Kidney (tissue), 14 donors: Measurements from ENCODE around the gene METTL2B. TPM values are rescaled to one million over a fixed set of nuclear protein-coding genes. Genes with fewer than 3 reads are reported as not detected.

Experiments
- DNase-seq, 5 donors: peaks; one replicate each; pipeline ENCODE4 v3.0.0-alpha.2; 2013 to 2020
- FAIRE-seq: peaks from 2 replicates; lab custom pipeline; 2012; peaks lifted over from hg19 to GRCh38; lab: Jason Lieb, UNC
- H3K27ac ChIP-seq, 2 donors: one replicate each; pipeline ENCODE4 v1.7.0; 2013; ENCODE audit warnings: low read depth in 2 of 2, low read length in 2 of 2, inconsistent platforms in 1 of 2
- H3K27me3 ChIP-seq: one replicate; pipeline ENCODE4 v1.7.1; 2013; ENCODE audit warnings: low read length, inconsistent platforms; ENCODE audit not compliant: control insufficient read depth, insufficient read depth
- H3K36me3 ChIP-seq, 3 donors: one replicate each; pipeline versions ENCODE4 v1.7.0 to v1.7.1; 2013; ENCODE audit warnings: low read length in 3 of 3, control low read depth in 1 of 3, inconsistent platforms in 1 of 3; ENCODE audit not compliant: insufficient read depth in 3 of 3, control insufficient read depth in 2 of 3
- H3K4me1 ChIP-seq, 3 donors: one replicate each; pipeline versions ENCODE4 v1.7.0 to v1.7.1; 2013; ENCODE audit warnings: low read length in 3 of 3, inconsistent platforms in 1 of 3, low read depth in 1 of 3; ENCODE audit not compliant: control insufficient read depth in 2 of 3, insufficient read depth in 2 of 3
- H3K4me3 ChIP-seq, 3 donors: one replicate each; pipeline versions ENCODE4 v1.7.0 to v1.8.1; 2013; ENCODE audit warnings: low read length in 3 of 3, control low read depth in 1 of 3, inconsistent platforms in 1 of 3
- H3K9ac ChIP-seq, 3 donors: one replicate each; pipeline versions ENCODE4 v1.7.0 to v1.7.1; 2013; ENCODE audit warnings: low read length in 3 of 3, control low read depth in 1 of 3, inconsistent platforms in 1 of 3
- H3K9me3 ChIP-seq, 3 donors: one replicate each; pipeline versions ENCODE4 v1.7.0 to v1.7.1; 2013; ENCODE audit warnings: low read length in 3 of 3, control low read depth in 1 of 3, inconsistent platforms in 1 of 3; ENCODE audit not compliant: control insufficient read depth in 2 of 3, insufficient read depth in 1 of 3
- intact Hi-C: fragments of 100-400 bp; cut with DNase I; formaldehyde crosslinking; loops from one replicate; pipeline ENCODE4 v1.11.1; 2022
- polyA plus RNA-seq: library from polyadenylated mRNA; stranded (reverse); fragments of 350-450 nt; fragmentation: Illumina TruSeq; extraction: RNeasy Lipid Tissue Mini Kit (QIAGEN cat#74804); gene quantifications from one replicate; pipeline ENCODE4 v1.2.3, GENCODE V29; 2014; ENCODE audit warnings: low read depth, low replicate concordance; ENCODE audit not compliant: insufficient read depth
- total RNA-seq: library from RNA; stranded (reverse); fragmentation: NEBNext Ultra II Directional; extraction: Animal tissue kit (Norgen Biotek cat#: 25700); gene quantifications from one replicate; pipeline ENCODE4 v1.2.1, GENCODE V29; 2021
- TF ChIP-seq, protein P1 (sequence below): IDR thresholded peaks from 3 replicates; pipeline ENCODE4 v1.5.1; 2012; ENCODE audit warnings: mild to moderate bottlenecking, moderate library complexity, borderline replicate concordance; ENCODE audit not compliant: insufficient read depth; ENCODE audit errors: extremely low read depth
- donor health status: control.
- donor health status: control.
- donor health status: control.
- donor health status: control.
- donor health status: control.
- donor health status: DM: yes; HTN: yes; CAD: no.
- donor health status: Normal renal cell carcinoma (clear cell type).

Gene METTL2B
- total and polyA plus RNA-seq, 2 donors from 2014 or later, result 11.8 to 26.0 TPM

DNA sequence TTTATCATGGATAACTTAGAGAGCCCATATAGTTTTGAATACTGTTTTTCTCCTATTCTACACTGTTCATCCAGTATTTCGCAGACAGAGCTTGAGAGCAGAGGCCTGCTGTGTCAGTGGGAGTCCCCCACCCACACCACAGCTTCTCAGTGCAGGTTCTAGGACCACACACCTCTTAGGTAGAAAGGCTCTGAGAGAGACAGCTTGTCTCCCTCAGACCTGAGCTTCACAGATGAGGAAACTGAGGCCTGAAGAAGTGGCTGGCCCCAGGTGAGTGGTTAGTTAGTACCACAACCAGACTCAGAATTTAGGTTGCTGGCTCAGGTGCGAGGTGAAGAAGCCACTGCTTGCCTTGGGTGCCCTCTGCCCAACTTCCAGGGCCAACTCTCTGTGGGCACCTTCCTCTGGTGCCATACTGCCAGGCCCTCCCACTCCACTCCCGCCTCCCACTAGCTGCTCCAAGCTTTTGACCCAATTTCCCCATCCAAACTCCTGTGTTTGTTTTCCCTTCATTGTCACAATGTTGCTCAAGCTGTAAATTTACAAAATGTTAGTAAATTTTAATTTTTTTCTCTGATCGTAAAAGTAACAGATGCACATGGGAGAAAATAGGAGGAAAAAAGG is 28.5 kb upstream of the METTL2B start:
- TF ChIP-seq, protein P1, sequence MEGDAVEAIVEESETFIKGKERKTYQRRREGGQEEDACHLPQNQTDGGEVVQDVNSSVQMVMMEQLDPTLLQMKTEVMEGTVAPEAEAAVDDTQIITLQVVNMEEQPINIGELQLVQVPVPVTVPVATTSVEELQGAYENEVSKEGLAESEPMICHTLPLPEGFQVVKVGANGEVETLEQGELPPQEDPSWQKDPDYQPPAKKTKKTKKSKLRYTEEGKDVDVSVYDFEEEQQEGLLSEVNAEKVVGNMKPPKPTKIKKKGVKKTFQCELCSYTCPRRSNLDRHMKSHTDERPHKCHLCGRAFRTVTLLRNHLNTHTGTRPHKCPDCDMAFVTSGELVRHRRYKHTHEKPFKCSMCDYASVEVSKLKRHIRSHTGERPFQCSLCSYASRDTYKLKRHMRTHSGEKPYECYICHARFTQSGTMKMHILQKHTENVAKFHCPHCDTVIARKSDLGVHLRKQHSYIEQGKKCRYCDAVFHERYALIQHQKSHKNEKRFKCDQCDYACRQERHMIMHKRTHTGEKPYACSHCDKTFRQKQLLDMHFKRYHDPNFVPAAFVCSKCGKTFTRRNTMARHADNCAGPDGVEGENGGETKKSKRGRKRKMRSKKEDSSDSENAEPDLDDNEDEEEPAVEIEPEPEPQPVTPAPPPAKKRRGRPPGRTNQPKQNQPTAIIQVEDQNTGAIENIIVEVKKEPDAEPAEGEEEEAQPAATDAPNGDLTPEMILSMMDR, result no peak
- Histone ChIP-seq H3K4me3 (no peak overlapping the region), H3K27me3 (no peaks in the 10 kb centered on the region), H3K4me1 (no peaks in the 10 kb centered on the region), H3K9me3 (no peaks in the 10 kb centered on the region), H3K27ac (no peak overlapping the region), H3K9ac (no peak overlapping the region), H3K36me3 (no peaks in the 10 kb centered on the region)
- FAIRE-seq, result no peak
- DNase-seq, result no peak
- intact Hi-C loops, result no loop called here

DNA sequence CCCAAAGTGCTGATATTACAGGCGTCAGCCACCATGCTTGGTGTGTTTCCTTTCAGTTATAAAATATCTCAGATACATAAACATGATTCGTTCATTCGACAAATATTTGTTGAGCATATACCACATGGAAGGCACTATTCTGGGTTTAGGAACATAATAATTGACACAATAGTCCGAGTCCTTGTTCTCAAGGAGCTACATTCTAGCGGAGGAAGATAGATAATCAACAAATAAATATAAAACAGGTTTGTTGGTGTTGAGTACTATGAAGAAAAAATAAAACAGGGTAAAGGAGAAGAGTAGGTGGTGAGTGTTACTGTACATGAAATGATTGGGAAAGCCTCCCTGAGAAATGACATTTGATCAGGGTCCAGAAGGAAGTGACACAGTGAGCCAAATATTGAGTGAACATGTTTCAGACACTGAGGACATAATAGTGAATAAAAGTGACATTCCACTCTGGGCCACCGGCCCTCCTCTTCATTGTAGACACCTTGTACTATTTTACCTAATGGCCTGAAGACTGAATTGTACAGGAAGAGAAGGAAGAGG is 27.7 kb upstream of the METTL2B start:
- TF ChIP-seq, protein P1, result no peak
- Histone ChIP-seq H3K27ac (no peak overlapping the region), H3K27me3 (no peaks in the 10 kb centered on the region), H3K4me3 (no peak overlapping the region), H3K9ac (no peak overlapping the region), H3K36me3 (no peaks in the 10 kb centered on the region), H3K9me3 (no peaks in the 10 kb centered on the region), H3K4me1 (peaks cover 0 to 4% (median 2%) of the 10 kb centered on the region in 3 donors)
- FAIRE-seq, result no peak
- DNase-seq, result no peak
- intact Hi-C loops, result no loop called here

DNA sequence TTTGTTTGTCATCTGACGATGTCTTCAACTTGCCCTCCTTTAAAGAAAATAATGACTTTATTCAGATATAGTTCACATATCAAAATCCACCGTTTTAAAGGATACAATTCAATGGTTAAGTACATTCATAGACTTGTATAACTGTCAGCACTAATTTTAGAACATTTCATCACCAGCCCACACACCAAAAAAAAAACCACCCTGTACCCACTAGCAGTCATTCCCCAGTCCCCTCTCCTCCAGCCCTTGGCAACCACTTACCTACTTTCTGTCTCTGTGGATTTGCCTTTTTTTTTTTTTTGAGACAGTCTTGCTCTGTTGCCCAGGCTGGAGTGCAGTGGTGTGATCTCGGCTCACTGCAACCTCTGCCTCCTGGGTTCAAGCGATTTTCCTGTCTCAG is 26.1 kb upstream of the METTL2B start:
- no peak overlapping the region for H3K9ac ChIP-seq
- intact Hi-C loops, result no loop called here
- TF ChIP-seq, protein P1, result no peak
- H3K4me1 ChIP-seq, result peaks cover 0 to 8% (median 7%) of the 10 kb centered on the region in 3 donors
- H3K36me3 ChIP-seq, result no peaks in the 10 kb centered on the region
- H3K9me3 ChIP-seq, result no peaks in the 10 kb centered on the region
- no peak for FAIRE-seq
- H3K4me3 ChIP-seq, result no peak overlapping the region
- no peak overlapping the region for H3K27ac ChIP-seq
- DNase-seq, result no peak
- no peaks in the 10 kb centered on the region for H3K27me3 ChIP-seq

DNA sequence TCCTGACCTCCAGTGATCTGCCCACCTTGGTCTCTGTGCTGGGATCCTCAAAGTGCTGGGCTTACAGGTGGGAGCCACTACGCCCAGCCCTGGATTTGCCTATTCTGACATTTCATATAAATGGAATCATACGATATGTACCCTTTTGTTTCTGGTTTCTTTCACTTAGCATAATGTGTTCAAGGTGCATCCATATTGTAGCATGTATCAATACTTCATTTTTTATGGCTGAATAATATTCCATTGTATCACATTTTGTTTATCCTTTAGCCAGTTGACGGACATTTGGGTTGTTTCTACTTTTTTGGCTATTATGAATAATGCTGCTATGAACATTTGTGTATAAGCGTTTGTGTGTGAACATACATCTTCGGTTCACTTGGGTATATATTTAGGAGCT is 25.6 kb upstream of the METTL2B start:
- Histone ChIP-seq H3K4me3 (no peak overlapping the region), H3K4me1 (peaks cover 0 to 8% (median 7%) of the 10 kb centered on the region in 3 donors), H3K9me3 (no peaks in the 10 kb centered on the region), H3K36me3 (no peaks in the 10 kb centered on the region), H3K27ac (no peak overlapping the region), H3K27me3 (no peaks in the 10 kb centered on the region), H3K9ac (no peak overlapping the region)
- DNase-seq, result no peak
- TF ChIP-seq, protein P1, result no peak
- intact Hi-C loops, result no loop called here
- FAIRE-seq, result no peak
